Breast epithelium (tissue), 4 donors: ENCODE results near the gene ARPC5L. TPM values are rescaled to one million over a fixed set of nuclear protein-coding genes. Genes with fewer than 3 reads are reported as not detected.

Experiments used
- DNase-seq, 2 donors: peaks; one replicate each; pipeline ENCODE4 v3.0.0-alpha.2; 2019; ENCODE audit warnings: low spot score in 2 of 2
- H3K27ac ChIP-seq, 2 donors: fragments of 200-600 bp; sonication (generic) in 1 of 2; one replicate each; pipeline ENCODE4 v1.5.1; 2016 to 2019; ENCODE audit warnings: mild to moderate bottlenecking in 1 of 2
- H3K27me3 ChIP-seq, 2 donors: fragments of 200-600 bp; sonication (generic) in 1 of 2; one replicate each; pipeline versions ENCODE4 v1.5.1 to v1.6.0; 2017 to 2019; ENCODE audit warnings: control low read depth in 1 of 2, mild to moderate bottlenecking in 1 of 2
- H3K36me3 ChIP-seq: fragments of 200-600 bp; one replicate; pipeline ENCODE4 v1.5.1; 2019
- H3K4me1 ChIP-seq, 2 donors: fragments of 200-600 bp; sonication (generic); one replicate each; pipeline ENCODE4 v1.5.1; 2016 to 2019; ENCODE audit warnings: control low read depth in 1 of 2
- H3K4me3 ChIP-seq, 3 donors: fragments of 200-600 bp; sonication (generic); 1 replicate in 2 of 3; 2 replicates in 1 of 3; pipeline ENCODE4 v1.5.1; 2016 to 2019; ENCODE audit warnings: mild to moderate bottlenecking in 3 of 3, moderate library complexity in 2 of 3
- H3K9me3 ChIP-seq, 2 donors: fragments of 200-600 bp; sonication (generic) in 1 of 2; one replicate each; pipeline ENCODE4 v1.5.1; 2016 to 2019; ENCODE audit warnings: control low read depth in 1 of 2
- CTCF ChIP-seq, 3 donors: fragments of 450-650 bp; IDR thresholded peaks; one replicate each; pipeline ENCODE4 v1.5.1; 2016 to 2017; ENCODE audit warnings: antibody characterized with exemption in 3 of 3, mild to moderate bottlenecking in 3 of 3, moderate library complexity in 3 of 3
- POLR2A ChIP-seq: fragments of 450-650 bp; IDR thresholded peaks from one replicate; pipeline ENCODE4 v1.6.1; 2016; ENCODE audit warnings: antibody characterized with exemption, mild to moderate bottlenecking, moderate library complexity
- POLR2AphosphoS5 ChIP-seq, 3 donors: sonication (generic); formaldehyde crosslinking; IDR thresholded peaks; one replicate each; pipeline ENCODE4 v1.6.1; 2017; ENCODE audit warnings: antibody characterized with exemption in 3 of 3
- intact Hi-C: fragments of 100-400 bp; cut with DNase I; formaldehyde crosslinking; loops from one replicate; pipeline ENCODE4 v1.15.1; 2023; ENCODE audit warnings: low total_unique reads
- total RNA-seq, 3 donors: library from RNA; depleted of rRNA; stranded (reverse); fragments of >200 nt; gene quantifications; one replicate each; pipeline ENCODE4 v1.1.0, GENCODE V29; 2016

The ARPC5L gene
- total RNA-seq, 3 donors from 2014 or later = 12.5 to 25.6 (median 22.0) TPM

GRCh38 chr9:124849801-124850200, 12.1 kb upstream of the ARPC5L start:
- DNase-seq = no peak
- Histone ChIP-seq H3K36me3 (no peaks in the 10 kb centered on the region), H3K27ac (no peak overlapping the region), H3K27me3 (no peaks in the 10 kb centered on the region), H3K9me3 (no peaks in the 10 kb centered on the region), H3K4me3 (no peak overlapping the region), H3K4me1 (peaks cover 0 to 7% of the 10 kb centered on the region in 2 donors)
- TF ChIP-seq CTCF (IDR thresholded peaks at IDR 0.05) = no peak
- intact Hi-C loops = no loop called here

- Histone ChIP-seq H3K27ac (peak overlapping the region in 1 of 2 donors; percentile 22), H3K4me3 (peak overlapping the region in 2 of 3 donors; percentile 51 to 66)
- TF ChIP-seq POLR2A (no peak), CTCF (IDR thresholded peaks at IDR 0.05) (no peak)
Measured at GRCh38 chr9:124852121-124852828, 9.7 kb upstream of the ARPC5L start.

GRCh38 chr9:124852829-124853531, 8.9 kb upstream of the ARPC5L start, which contains the start of gene WDR38:
Gene WDR38 (plus strand): TSS chr9:124853460. CDS start chr9:124853532, 72 bp downstream.
- intact Hi-C loops = loop anchor here (2.0 kb wide), 1 partner anchor 80 kb away; no protein-coding TSS in a partner anchor
- peak within 1 kb of the TSS; percentile 22 to 67 for H3K27ac ChIP-seq
- H3K4me3 ChIP-seq = peak within 1 kb of the TSS; percentile 42 to 66 (median 51)
- no peaks in the 10 kb centered on the region for H3K27me3 ChIP-seq
- no peaks in the 10 kb centered on the region for H3K9me3 ChIP-seq
- peak; percentile 94 to 100 (median 97) for TF ChIP-seq CTCF (IDR thresholded peaks at IDR 0.05)
- no peak for TF ChIP-seq POLR2A
- peak in 2 of 3 donors; percentile 28 to 34 for TF ChIP-seq POLR2AphosphoS5 (IDR thresholded peaks at IDR 0.05)
- peak; percentile 65 to 69 for DNase-seq
- H3K4me1 ChIP-seq = peaks cover 0 to 7% of the 10 kb centered on the region in 2 donors
- H3K36me3 ChIP-seq = peaks cover 3% of the 10 kb centered on the region

More at GRCh38 chr9:124852121-124852828, 9.7 kb upstream of the ARPC5L start:
- no peak for DNase-seq
- no peaks in the 10 kb centered on the region for H3K36me3 ChIP-seq
- H3K4me1 ChIP-seq = peaks cover 0 to 7% of the 10 kb centered on the region in 2 donors
- no peaks in the 10 kb centered on the region for H3K27me3 ChIP-seq
- no peaks in the 10 kb centered on the region for H3K9me3 ChIP-seq
- intact Hi-C loops = loop anchor here (2.0 kb wide), 1 partner anchor 79 kb away; no protein-coding TSS in a partner anchor

- Histone ChIP-seq H3K27ac (peak overlapping the region; percentile 22 to 67), H3K27me3 (no peaks in the 10 kb centered on the region), H3K4me1 (peaks cover 0 to 7% of the 10 kb centered on the region in 2 donors), H3K36me3 (peaks cover 4% of the 10 kb centered on the region), H3K9me3 (no peaks in the 10 kb centered on the region), H3K4me3 (peak overlapping the region; percentile 42 to 66 (median 51))
- no peak for DNase-seq
- intact Hi-C loops = loop anchor here (2.0 kb wide), 1 partner anchor 81 kb away; no protein-coding TSS in a partner anchor
- TF ChIP-seq POLR2AphosphoS5 (IDR thresholded peaks at IDR 0.05) (no peak), CTCF (IDR thresholded peaks at IDR 0.05) (no peak), POLR2A (no peak)
Measured at GRCh38 chr9:124853605-124854143, 8.3 kb upstream of the ARPC5L start.
